Effector CD8-positive, alpha-beta T cell (primary cell): Measurements from ENCODE around the gene FBXL15.

Experiments used
- DNase-seq: peaks from one replicate; lab custom pipeline; 2025; lab: John Stamatoyannopoulos, UW

FBXL15 gene

GRCh38 chr10:102398172-102399020 lies 22.2 kb upstream of the FBXL15 start:
- DNase-seq = no peak

GRCh38 chr10:102399217-102400021 lies 21.2 kb upstream of the FBXL15 start:
- peak; percentile 79 for DNase-seq

GRCh38 chr10:102400076-102400475 lies 20.6 kb upstream of the FBXL15 start:
- no peak for DNase-seq

- no peak for DNase-seq
Measured at GRCh38 chr10:102400598-102401341, 19.9 kb upstream of the FBXL15 start.

GRCh38 chr10:102401342-102401654 lies 19.3 kb upstream of the FBXL15 start:
- no peak for DNase-seq

- no peak for DNase-seq
Measured at GRCh38 chr10:102401735-102402511, 18.7 kb upstream of the FBXL15 start.

GRCh38 chr10:102402512-102402896 lies 18.1 kb upstream of the FBXL15 start:
- DNase-seq = no peak

- DNase-seq = no peak
Measured at GRCh38 chr10:102403115-102403514, 17.5 kb upstream of the FBXL15 start.

- DNase-seq = no peak
Measured at GRCh38 chr10:102404361-102405107, 16.1 kb upstream of the FBXL15 start.

- DNase-seq = no peak
Measured at GRCh38 chr10:102405108-102405571, 15.5 kb upstream of the FBXL15 start.

GRCh38 chr10:102405632-102406031 lies 15.0 kb upstream of the FBXL15 start:
- DNase-seq = no peak

- DNase-seq = no peak
Measured at GRCh38 chr10:102406815-102407214, 13.8 kb upstream of the FBXL15 start.

- no peak for DNase-seq
Measured at GRCh38 chr10:102407425-102408130, 13.1 kb upstream of the FBXL15 start.

- DNase-seq = no peak
Measured at GRCh38 chr10:102408131-102408727, 12.4 kb upstream of the FBXL15 start.

- peak; percentile 72 for DNase-seq
Measured at GRCh38 chr10:102408728-102409603, 11.7 kb upstream of the FBXL15 start.

GRCh38 chr10:102409604-102410428 lies 10.8 kb upstream of the FBXL15 start:
- no peak for DNase-seq

GRCh38 chr10:102410429-102411073 lies 10.1 kb upstream of the FBXL15 start:
- DNase-seq = peak; percentile 54
